ENCODE measurements around the gene SV2B.
A peak's percentile ranks its signal among the peaks of the same experiment; 100 is the strongest.
"Not testable (repeated sequence)": the region's sequence is repeated elsewhere in the genome, so short reads cannot be mapped to it uniquely, and the experiment has no call there.

The SV2B gene

DNA sequence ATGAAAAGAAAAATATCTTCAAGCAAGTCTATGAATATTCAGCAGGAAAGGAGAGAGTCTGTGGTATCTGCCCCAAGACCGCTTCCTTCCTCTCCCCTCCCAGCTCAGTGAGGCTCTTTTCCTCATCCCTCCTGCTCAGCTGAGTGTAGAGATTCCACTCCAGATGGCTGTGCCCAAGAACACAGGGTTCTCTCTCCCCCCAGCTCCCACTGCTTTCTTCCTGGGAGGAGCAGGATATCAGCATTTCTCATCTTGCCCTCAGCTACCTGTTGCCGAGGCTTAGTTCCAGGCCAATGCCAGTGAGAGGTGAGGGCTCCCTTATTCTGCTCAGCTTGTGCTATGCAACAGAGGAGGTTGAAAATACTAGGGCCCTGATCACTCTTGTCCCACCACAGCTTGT lies 211.9 kb downstream of the SV2B start:
- no peak for DNase-seq (ENCODE audit: low read depth)

DNA sequence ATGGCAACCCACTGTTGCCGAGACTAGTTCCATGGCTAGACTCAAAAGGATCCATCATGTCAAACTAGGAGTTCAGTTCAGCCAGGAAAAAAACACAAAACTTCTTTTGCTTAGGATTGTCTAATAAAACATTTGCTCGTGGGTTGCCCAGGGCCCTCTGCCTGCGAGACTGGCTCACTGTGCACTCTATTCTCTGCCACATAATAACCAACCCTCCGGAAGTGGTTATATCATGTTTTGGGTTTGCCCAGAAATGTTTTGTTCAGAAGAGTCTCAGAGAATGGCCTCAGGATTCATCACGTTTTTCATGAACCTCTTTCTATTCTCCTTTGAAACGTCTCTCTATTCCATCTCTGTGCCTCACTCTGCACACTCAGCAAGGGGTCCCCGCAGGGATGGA lies 216.1 kb downstream of the SV2B start:
- no peak for DNase-seq (ENCODE audit: low read depth)

DNA sequence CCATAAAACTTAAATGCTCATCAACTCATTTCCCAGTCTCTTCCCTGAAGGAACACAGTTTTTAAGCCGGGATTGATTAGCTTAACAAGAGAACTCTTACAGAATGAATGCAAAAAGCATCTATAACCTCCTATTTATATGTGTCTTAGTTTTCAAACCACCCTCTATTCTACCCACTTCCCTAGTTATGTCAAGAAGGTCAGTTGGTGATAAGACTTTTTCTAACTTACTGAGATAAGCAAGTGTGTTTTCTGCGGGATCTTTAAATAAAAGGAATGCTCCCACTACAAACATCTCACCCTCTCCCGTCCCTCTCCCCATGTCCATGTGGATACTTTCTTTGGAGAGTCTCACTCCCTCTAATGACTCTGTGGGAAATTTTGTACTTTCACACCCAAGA lies 218.5 kb downstream of the SV2B start:
- no peak for DNase-seq (ENCODE audit: low read depth)

DNA sequence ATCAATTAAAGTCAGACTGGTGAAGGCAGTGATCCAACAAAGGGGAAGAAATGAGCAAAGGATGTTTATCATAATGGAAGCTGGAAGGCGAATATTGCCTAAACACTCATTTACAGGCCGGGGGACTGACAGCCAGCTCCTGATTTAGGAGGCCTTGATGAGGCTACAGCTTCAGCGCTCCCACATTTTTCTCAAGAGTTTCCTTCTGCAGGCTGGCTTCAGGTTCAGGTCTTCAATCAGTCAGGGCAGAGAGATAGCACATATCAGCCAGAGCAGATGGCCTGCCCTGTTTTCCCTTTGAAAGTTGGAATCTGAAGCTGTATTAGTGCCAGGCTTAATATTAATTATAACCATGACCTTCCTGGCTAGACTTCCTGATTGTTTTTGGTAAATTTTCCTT lies 218.9 kb downstream of the SV2B start:
- no peak for DNase-seq (ENCODE audit: low read depth)

DNA sequence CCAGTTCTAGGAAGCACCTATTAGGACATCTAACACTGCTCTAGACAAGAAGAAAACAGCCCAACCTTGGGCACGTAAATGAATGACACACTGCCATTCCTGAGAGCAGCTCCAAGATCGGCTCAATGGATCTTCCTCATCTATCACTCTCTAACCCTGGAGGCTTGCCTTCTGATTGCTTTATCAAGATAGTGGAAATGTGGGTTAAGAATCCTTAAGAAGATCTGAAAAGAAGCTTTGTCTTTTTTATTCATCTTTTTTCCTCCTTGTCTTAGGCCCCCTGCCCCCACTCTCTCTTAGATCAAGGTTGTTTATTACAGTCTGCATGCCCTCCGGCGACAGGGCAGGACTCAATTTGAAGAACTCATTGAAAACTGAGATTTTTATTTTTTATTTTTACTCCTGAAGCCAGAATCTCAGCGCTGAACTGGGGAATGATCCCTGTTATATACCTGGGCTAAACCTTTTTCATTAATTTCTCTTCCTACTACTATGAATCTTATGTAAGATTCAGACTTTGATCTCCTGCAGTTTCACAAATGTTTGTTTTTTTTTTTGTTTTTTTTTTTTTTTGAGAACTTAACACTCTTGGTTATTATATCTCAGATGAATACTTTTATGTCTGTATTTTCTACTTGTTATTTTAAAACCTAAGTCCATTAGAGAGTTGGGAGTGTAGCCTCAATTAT lies 219.5 kb downstream of the SV2B start:
- no peak for DNase-seq (ENCODE audit: low read depth)

DNA sequence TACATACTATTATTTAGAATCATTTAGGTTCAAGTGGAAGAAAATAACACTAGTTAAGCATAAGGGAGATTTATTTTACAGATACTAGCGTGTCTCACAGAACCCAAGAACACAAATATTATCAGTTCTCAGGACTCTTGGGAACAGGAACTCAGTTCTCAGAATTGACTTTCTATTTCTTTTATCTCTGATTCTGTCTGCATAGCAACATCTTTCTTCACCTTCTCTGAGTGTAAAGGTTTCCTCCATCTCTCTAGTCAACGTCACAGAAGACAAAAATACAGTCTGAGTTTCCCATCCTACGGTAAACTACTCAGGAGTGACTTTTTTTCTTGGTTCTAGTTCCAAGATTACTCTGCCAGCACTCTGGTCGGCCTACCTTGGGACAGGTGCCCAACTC lies 220.0 kb downstream of the SV2B start:
- DNase-seq (ENCODE audit: low read depth), result no peak

DNA sequence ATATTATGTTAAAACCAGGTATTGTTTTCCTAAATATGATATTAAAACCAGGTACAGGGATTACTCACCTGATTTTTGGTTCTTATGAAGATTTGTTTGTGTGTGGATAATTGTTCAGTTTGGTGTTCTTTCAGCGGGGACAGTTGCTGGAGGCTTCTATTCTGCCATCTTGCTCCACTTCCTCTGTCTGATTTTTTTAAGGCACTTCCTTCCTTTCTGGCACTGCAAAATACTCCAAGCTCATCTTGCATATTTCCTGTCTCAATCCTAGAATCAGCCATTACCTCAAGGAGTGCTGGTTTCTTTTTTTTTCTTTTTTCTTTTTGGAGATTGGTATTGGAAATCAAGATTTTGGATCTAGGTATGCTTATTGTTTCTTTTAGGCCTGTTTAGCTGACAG lies 229.9 kb downstream of the SV2B start:
- no peak for DNase-seq (ENCODE audit: low read depth)

DNA sequence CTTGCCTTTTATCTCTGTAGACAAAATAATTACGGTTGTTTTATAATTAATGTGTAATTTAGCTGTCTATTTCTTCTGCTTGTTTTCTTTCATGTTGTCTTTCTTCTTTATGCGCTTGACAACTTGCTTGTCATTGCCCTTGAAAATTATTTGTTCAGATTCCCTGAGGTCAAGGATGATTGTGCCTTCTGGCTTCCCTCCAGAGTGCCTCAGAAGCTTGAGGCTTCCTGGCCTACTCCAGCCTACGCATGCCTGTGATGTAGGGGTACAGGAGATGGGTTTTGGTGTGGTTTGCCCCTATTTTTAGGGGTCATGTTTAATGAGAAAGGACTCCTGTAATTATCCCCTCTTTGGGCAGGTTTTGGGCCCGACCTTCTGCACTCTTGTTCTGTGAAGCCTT lies 231.5 kb downstream of the SV2B start:
- DNase-seq (ENCODE audit: low read depth), result no peak

DNA sequence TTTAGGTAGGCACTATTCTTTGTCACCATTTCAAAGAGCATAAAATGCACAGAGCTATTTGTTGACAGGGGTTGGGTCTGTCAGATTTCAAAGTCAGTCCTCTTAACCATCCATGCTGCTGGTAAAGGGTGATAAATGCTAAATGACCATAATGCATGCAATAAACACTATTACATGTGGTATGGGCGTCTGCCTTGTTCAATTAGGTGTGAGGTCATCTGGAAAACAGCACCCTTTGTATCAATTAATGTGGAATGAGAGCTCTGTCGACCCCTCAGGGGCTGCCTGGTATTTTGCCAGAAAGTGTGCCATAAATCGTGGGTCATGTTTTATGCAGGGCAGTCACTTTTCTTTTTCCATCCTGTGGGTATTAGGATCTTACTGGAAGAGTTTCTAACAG lies 235.6 kb downstream of the SV2B start:
- DNase-seq (ENCODE audit: low read depth), result no peak

DNA sequence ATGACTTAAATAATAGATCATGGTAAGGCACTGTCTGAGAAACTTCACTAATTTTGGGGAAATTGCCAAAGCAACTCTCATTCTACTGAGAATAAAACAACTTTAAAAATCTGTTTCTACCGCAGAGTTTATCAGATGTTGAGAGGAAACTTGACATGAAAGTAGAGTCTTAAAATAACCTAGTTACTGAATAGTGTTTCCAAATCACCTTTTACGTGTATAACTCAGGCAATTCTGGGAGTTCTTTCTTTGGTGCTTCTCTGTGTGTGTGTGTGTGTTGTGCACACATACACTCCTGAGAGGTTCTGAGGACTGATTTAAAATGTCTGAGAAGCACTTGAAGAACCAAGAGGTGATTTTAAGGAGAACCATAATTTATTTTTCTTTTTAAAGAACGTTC lies 236.6 kb downstream of the SV2B start:
- no peak for DNase-seq (ENCODE audit: low read depth)

DNA sequence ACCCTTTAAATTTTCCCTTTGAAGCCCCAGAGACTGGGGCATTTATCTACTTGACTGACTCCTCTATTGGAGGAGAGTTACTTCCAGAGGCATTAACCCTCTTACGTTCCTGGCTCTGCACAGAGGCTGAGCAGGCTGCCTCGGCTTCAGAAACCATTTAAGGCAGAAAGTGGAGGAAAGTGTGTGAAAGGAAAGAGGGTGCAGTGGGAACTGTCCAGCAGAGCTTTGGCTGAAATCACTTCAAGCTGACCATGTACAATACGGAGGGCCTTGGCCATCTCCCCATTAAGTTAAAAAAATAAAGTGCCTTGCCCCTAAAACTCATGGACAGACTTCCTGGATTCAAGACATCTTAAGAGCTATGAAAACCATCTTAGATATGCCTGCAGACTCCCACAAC lies 238.7 kb downstream of the SV2B start:
- no peak for DNase-seq (ENCODE audit: low read depth)

DNA sequence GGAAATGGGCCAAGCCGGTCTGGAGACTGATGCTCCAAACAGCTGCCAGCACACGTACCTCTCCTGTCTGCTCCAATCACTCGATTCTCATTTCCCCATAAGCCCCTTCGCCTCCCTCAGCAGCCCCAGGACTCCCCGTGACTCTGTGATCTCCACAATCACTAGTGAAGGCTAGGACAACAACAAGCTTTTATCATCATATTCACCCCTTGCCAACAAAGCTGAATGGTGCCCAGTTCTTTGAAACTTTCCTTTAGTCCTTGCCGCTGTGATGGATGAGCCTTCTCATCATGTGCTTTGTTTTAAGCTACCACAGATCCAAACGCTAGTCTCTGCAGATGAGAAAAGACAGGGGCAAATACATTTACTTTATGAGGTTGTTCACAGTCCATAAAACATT lies 242.0 kb downstream of the SV2B start:
- no peak for DNase-seq (ENCODE audit: low read depth)

DNA sequence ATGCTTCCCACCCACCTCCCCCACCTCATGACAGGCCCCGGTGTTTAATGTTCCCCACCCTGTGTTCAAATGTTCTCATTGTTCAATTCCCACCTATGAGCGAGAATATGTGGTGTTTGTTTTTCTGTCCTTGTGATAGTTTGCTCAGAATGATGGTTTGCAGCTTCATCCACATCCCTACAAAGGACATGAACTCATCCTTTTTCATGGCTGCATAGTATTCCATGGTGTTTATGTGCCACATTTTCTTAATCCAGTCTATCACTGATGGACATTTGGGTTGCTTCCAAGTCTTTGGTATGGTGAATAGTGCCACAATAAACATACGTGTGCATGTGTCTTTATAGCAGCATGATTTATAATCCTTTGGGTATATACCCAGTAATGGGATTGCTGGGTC lies 244.9 kb downstream of the SV2B start:
- DNase-seq (ENCODE audit: low read depth), result not testable (repeated sequence)

DNA sequence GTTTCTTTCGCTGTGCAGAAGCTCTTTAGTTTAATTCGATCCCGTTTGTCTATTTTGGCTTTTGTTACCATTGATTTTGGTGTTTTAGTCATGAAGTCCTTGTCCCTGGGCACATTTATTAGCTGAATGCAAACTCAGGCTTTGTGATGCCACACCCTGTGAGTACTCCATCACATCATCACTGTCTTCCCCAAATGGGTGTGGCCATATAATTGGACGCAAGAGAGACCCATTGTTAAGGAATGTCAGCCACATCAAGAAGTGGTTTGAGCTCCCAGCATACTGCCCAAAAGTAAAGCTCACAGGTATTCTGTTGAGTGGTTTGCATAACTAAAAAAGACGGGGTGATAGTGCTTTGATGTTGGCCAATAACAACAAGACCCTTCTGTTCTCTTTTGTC lies 245.7 kb downstream of the SV2B start:
- no peak for DNase-seq (ENCODE audit: low read depth)

DNA sequence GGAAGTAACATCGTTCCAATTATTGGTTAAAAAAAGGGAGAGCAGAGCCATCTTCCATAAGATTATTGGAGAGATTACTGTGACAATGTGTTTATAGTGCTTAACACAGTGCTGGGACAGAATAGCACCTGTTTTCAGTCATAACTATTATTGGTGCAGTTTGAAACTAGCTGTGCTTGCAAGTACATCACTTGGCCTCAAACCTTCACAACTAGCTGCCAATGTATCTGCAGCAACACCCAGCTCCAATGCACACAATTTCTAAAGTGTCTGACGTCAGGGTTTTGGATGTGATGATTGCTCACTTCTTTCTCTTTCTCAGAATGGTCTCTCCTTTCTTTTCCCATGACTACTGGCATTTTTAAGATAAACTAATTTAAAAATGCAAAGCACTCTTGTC lies 246.2 kb downstream of the SV2B start:
- DNase-seq (ENCODE audit: low read depth), result no peak

DNA sequence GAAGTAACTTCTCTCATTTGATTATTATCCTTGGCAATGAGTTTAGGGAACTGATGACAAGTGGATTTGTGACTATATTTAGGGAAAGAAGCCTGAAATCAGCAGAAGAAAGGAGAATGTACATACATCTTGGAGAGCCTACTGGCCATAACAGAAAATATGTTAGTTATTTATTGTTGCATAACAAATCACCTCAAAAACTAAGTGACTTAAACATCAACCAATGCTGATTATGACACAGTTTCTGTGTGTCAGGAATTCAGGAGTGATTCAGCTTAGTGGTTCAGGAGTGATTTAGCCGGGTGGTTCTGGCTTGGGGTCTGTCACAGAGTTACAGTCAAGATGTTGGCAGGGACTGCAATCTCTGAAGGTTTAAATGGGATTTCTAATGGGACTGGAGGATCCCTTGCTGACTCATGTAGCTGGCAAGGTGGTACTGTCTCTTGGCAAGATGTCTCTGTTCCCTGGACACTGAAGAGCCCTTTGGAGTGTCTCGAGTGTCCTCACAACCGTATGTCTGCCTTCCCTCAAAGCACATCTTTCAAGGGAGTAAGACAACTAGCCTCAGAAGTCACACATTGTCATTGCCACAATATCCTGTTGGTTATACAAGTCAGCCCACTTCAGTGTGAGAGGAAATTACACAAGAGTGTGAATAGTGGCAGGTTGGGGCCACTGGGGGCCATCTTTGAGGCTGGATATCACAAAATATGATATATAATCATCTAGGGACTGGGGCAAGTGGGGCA lies 248.9 kb downstream of the SV2B start:
- peak; percentile 9 for DNase-seq (ENCODE audit: low read depth)
